Common myeloid progenitor, CD34-positive (primary cell): ENCODE measurements around the gene RBM4B.

Experiments used
- CTCF ChIA-PET: fragments of 350-600 bp; sonication (Branson Sonifier 250); formaldehyde crosslinking; loops from one replicate; lab custom pipeline; 2021; ENCODE audit warnings: antibody characterized with exemption; lab: Charles Lee
- POLR2A ChIA-PET: fragments of 350-600 bp; sonication (Branson Sonifier 250); formaldehyde crosslinking; loops from one replicate; lab custom pipeline; 2021; ENCODE audit warnings: antibody characterized with exemption; lab: Charles Lee
- DNase-seq, 3 donors: peaks; one replicate each; pipeline versions ENCODE4 v3.0.0 to v3.0.0-alpha.2; 2013
- H3K27ac ChIP-seq, 2 experiments: 1 replicate in 1 of 2; 2 replicates in 1 of 2; pipeline ENCODE4 v1.7.0; 2013; ENCODE audit warnings: inconsistent platforms in 2 of 2, low read length in 2 of 2, mild to moderate bottlenecking in 2 of 2, low read depth in 1 of 2, moderate library complexity in 1 of 2; ENCODE audit not compliant: severe bottlenecking in 2 of 2, insufficient read depth in 1 of 2, poor library complexity in 1 of 2
- H3K27me3 ChIP-seq, 5 experiments: replicated peaks in 2 of 5; 1 replicate in 3 of 5; 2 replicates in 2 of 5; pipeline versions ENCODE4 v1.6.1 to v1.7.0; 2013; ENCODE audit warnings: low read length in 4 of 5, mild to moderate bottlenecking in 2 of 5, moderate library complexity in 2 of 5, inconsistent platforms in 1 of 5; ENCODE audit not compliant: insufficient read depth in 5 of 5, control insufficient read depth in 4 of 5
- H3K36me3 ChIP-seq, 4 experiments: 1 replicate in 2 of 4; 2 replicates in 2 of 4; pipeline versions ENCODE4 v1.6.1 to v1.7.0; 2013; ENCODE audit warnings: low read length in 3 of 4, control low read depth in 1 of 4, mild to moderate bottlenecking in 1 of 4; ENCODE audit not compliant: control insufficient read depth in 4 of 4, insufficient read depth in 4 of 4
- H3K4me1 ChIP-seq, 4 experiments: 1 replicate in 3 of 4; 2 replicates in 1 of 4; pipeline versions ENCODE4 v1.6.1 to v1.7.1; 2013; ENCODE audit warnings: low read length in 3 of 4, mild to moderate bottlenecking in 3 of 4, control low read depth in 1 of 4, inconsistent platforms in 1 of 4, moderate library complexity in 1 of 4; ENCODE audit not compliant: control insufficient read depth in 4 of 4, insufficient read depth in 4 of 4; ENCODE audit errors: control extremely low read depth in 1 of 4
- H3K4me3 ChIP-seq, 7 experiments: 1 replicate in 4 of 7; 2 replicates in 3 of 7; pipeline versions ENCODE4 v1.5.1 to v1.7.0; 2013; ENCODE audit warnings: mild to moderate bottlenecking in 7 of 7, low read length in 6 of 7, moderate library complexity in 6 of 7, inconsistent platforms in 2 of 7, low read depth in 2 of 7, control low read depth in 1 of 7; ENCODE audit not compliant: insufficient read depth in 4 of 7, control insufficient read depth in 1 of 7; ENCODE audit errors: extremely low read depth in 1 of 7
- H3K9me3 ChIP-seq, 5 experiments: 1 replicate in 4 of 5; 2 replicates in 1 of 5; pipeline versions ENCODE4 v1.6.1 to v1.7.1; 2013; ENCODE audit warnings: low read length in 4 of 5, mild to moderate bottlenecking in 2 of 5, inconsistent platforms in 1 of 5, low read depth in 1 of 5, moderate library complexity in 1 of 5; ENCODE audit not compliant: control insufficient read depth in 4 of 5, insufficient read depth in 2 of 5; ENCODE audit errors: control extremely low read depth in 1 of 5
- WGBS: methylation state at CpG from one replicate; pipeline ENCODE4 v1.1.5; 2013; ENCODE audit not compliant: insufficient coverage; 5-methylcytosine and 5-hydroxymethylcytosine counted together

Gene RBM4B

DNA sequence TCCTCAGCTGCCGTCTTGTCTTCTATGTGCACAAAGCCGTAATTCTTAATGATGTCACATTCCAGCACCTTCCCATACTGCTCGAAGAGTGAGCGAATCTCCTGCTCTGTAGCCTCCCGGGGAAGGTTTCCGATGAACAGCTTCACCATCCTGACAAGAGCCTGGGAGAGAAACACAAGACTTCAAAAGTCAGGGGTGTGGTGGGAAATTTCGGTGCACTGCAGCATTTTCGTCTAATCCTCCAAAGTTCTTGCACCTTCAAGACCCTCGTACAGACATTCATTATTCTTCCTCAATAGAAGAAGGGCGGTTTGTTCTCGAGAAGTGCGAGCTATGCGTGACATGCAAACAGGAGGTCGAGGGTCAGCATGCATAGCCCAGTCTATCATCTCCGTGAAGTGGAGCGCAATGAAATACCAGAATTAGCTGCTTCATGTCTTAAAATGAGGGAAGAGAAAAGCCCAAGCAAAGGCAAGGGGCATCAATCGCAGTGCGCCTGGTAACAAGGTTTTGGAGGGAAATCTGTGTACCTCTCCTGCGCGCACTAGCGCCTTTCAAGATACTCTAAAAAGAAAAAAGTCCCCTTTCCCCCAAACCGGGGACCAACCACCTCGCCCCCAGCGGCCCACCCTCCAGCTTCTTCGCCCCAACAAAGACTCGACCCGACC, 622 bp downstream of the RBM4B start:
- Histone ChIP-seq H3K27me3 (no peaks in the 10 kb centered on the region), H3K27ac (peak overlapping the region; percentile 94 to 96), H3K9me3 (no peaks in the 10 kb centered on the region), H3K4me1 (peaks cover 13 to 37% (median 30%) of the 10 kb centered on the region in 4 experiments), H3K36me3 (peaks cover 2 to 9% (median 4%) of the 10 kb centered on the region in 4 experiments), H3K4me3 (peak overlapping the region; percentile 64 to 94 (median 83))
- no peak for DNase-seq
- CTCF ChIA-PET: interaction anchor here (1.0 to 5.6 kb wide), 18 partner anchors 9 to 269 kb away, joined by 3 to 49 read pairs (median 6); partner anchors contain the start of genes CCDC87, CCS and CTSF
- POLR2A ChIA-PET: interaction anchor here (0.6 to 2.1 kb wide), 6 partner anchors 9 to 783 kb away, joined by 3 to 12 read pairs (median 4); partner anchors contain the start of gene RBM4
- WGBS: 13% methylated on average over 17 of the region's 27 CpGs

- Histone ChIP-seq H3K4me1 (peaks cover 13 to 37% (median 30%) of the 10 kb centered on the region in 4 experiments), H3K36me3 (peaks cover 2 to 9% (median 4%) of the 10 kb centered on the region in 4 experiments), H3K4me3 (peak overlapping the region in 6 of 7 experiments; percentile 4 to 91 (median 55)), H3K27ac (no peak overlapping the region), H3K27me3 (no peaks in the 10 kb centered on the region), H3K9me3 (no peaks in the 10 kb centered on the region)
- ChIA-PET POLR2A (no interaction called here), CTCF (interaction anchor here (0.6 to 5.6 kb wide), 7 partner anchors 8 to 269 kb away, joined by 3 to 49 read pairs (median 4); no protein-coding TSS in a partner anchor)
- DNase-seq: peak in 2 of 3 donors; percentile 67 to 68
- WGBS: 52% methylated on average over 8 of the region's 16 CpGs
Measured at GRCh38 chr11:66676282-66676919, 1.3 kb downstream of the RBM4B start.

- ChIA-PET POLR2A (no interaction called here), CTCF (interaction anchor here (0.5 to 0.9 kb wide), 2 partner anchors 23 to 97 kb away, joined by 3 read pairs; no protein-coding TSS in a partner anchor)
- no peak overlapping the region for H3K27ac ChIP-seq
- no peaks in the 10 kb centered on the region for H3K27me3 ChIP-seq
- H3K36me3 ChIP-seq: peaks cover 5 to 17% (median 7%) of the 10 kb centered on the region in 4 experiments
- H3K9me3 ChIP-seq: no peaks in the 10 kb centered on the region
- H3K4me1 ChIP-seq: peaks cover 13 to 37% (median 30%) of the 10 kb centered on the region in 4 experiments
- WGBS: 100% methylated on average over 1 of the region's 2 CpGs
- DNase-seq: no peak
- H3K4me3 ChIP-seq: no peak overlapping the region
Measured at GRCh38 chr11:66674964-66675602, 2.6 kb downstream of the RBM4B start.

DNA sequence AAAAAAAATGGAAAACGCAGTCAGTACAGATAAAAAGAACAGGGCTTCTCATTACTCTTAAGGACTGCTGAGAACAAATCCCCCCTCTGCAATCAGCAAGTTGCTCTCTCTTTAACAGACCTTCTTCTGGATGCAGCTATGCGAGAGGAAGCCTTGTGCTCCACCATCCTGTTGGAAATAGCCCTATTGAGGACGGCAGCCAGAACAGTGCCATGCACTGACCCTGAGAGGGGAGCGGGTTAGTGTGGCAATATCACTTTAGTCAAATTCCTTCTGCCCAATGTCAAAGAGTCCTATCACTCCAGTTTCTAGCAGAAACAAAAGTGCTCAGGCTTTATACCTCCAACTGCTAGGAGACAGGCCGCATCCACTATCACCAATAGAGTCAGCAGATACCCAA, 6.9 kb downstream of the RBM4B start:
- no peaks in the 10 kb centered on the region for H3K27me3 ChIP-seq
- no peaks in the 10 kb centered on the region for H3K9me3 ChIP-seq
- 90% methylated on average over 5 of the region's 5 CpGs for WGBS
- no peak overlapping the region for H3K27ac ChIP-seq
- peaks cover 5 to 17% (median 7%) of the 10 kb centered on the region in 4 experiments for H3K4me1 ChIP-seq
- peaks cover 21 to 47% (median 31%) of the 10 kb centered on the region in 4 experiments for H3K36me3 ChIP-seq
- ChIA-PET CTCF (interaction anchor here (0.7 to 1.4 kb wide), 3 partner anchors 10 to 25 kb away, joined by 3 read pairs; no protein-coding TSS in a partner anchor), POLR2A (no interaction called here)
- no peak for DNase-seq
- H3K4me3 ChIP-seq: no peak overlapping the region

DNA sequence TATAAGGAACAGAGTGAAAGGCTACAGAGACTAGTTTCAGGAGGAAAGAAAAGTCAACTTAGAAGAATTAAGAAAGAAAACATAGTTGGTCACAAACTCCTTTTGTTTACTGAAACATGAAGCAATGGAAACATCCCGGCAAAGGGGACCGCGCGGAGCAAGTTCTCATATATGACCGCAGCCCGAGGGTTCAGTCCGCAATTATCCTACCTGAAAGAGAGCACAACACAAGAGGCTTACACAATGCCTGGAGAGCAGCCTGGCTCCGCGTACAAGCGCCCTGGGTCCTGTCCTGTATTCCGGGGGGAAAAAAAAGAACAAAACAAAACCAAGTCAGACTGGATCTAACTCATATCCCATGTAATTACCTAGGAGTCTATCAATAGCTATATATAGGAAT, 12.3 kb downstream of the RBM4B start:
- CTCF ChIA-PET: interaction anchor here (0.8 to 1.1 kb wide), 2 partner anchors 8 to 13 kb away, joined by 3 read pairs; no protein-coding TSS in a partner anchor
- H3K4me3 ChIP-seq: no peak overlapping the region
- no peak overlapping the region for H3K27ac ChIP-seq
- WGBS: 96% methylated on average over 10 of the region's 11 CpGs
- no peak for DNase-seq
- H3K27me3 ChIP-seq: no peaks in the 10 kb centered on the region
- H3K4me1 ChIP-seq: no peaks in the 10 kb centered on the region
- no peaks in the 10 kb centered on the region for H3K9me3 ChIP-seq
- POLR2A ChIA-PET: interaction anchor here (1.1 kb wide), 1 partner anchor 12 kb away, joined by 4 read pairs; the partner anchor contains the start of gene RBM4B
- H3K36me3 ChIP-seq: peaks cover 24 to 70% (median 44%) of the 10 kb centered on the region in 4 experiments

DNA sequence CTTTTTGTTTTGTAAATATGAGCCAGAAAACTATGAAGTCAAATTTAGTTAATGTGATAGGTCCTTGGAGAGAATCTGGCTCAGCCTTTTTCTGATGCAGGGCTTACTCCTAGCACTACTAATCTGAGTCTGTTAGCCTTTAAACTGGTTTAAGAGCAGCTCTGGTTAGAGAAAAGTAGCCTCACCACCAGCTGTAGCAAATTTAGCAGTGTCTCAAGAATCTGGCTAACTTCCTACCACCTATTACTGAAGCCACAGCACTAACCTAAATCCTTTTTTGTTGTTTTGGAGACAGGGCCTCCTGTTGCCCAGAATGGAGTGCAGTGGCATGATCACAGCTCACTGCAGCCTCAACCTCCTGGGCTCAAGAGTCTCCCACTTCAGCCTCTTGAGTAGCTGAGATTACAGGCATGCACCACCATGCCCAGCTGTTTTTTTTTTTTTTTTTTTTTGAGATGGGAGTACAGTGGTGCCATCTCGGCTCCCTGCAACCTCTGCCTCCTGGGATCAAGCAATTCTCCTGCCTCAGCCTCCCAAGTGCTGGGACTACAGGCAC, 13.9 kb downstream of the RBM4B start:
- Histone ChIP-seq H3K4me3 (no peak overlapping the region), H3K36me3 (peaks cover 24 to 62% (median 43%) of the 10 kb centered on the region in 4 experiments), H3K27me3 (no peaks in the 10 kb centered on the region), H3K4me1 (peaks cover 3 to 7% (median 5%) of the 10 kb centered on the region in 4 experiments), H3K27ac (no peak overlapping the region), H3K9me3 (no peaks in the 10 kb centered on the region)
- ChIA-PET CTCF (interaction anchor here (1.4 to 1.5 kb wide), 2 partner anchors 9 to 15 kb away, joined by 3 to 4 read pairs; no protein-coding TSS in a partner anchor), POLR2A (no interaction called here)
- 100% methylated on average over 1 of the region's 1 CpG for WGBS
- DNase-seq: no peak
